ENCODE measurements around the gene XPNPEP1. TPM values are rescaled to one million over a fixed set of nuclear protein-coding genes. Genes with fewer than 3 reads are reported as not detected.
A peak's percentile ranks its signal among the peaks of the same experiment; 100 is the strongest.

Gene XPNPEP1
- total RNA-seq, 4 donors from 2014 or later = 41.0 to 188 (median 92.0) TPM

DNA sequence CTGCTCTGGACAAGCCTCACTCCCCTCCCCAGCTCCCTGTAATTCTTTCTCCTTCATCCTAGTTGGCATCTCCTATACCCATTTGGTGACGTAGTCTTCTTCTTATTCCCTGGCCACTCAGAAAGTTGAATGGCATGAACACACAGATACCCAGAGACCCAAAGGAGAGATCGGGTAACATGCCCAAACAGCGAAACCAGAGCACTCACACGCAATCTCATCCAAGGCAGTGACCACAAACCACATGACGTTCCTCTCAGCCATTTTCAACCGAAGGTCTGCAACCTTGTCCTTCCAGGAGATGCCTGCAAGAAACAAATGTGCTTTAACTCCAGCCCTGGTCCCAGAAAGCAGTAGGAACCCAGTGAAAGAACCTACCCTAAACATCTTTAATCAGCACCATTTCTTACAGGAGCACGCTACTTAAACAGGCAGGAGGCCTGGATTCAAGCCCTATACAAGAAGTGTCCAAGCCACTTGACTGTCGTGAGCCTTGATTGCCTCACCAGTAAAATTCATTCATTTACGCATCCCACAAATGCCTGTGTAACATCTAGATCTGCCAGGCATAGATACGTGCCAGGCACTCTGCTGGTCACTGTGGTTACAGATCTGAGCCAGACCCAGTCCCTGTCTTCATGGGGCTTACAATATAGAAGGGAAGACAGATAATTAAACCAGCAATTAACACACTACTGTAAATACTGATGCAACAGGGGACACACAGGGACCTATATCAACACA is 37.1 kb downstream of the XPNPEP1 start:
- Histone ChIP-seq H3K9me3 (no peaks in the 10 kb centered on the region), H3K27ac (no peak overlapping the region), H3K4me3 (no peak overlapping the region), H3K4me1 (no peaks in the 10 kb centered on the region), H3K36me3 (no peaks in the 10 kb centered on the region), H3K27me3 (no peaks in the 10 kb centered on the region)
- intact Hi-C loops (cut with DNase I; ENCODE audit: low total_unique reads) = no loop called here
- DNase-seq = no peak
- TF ChIP-seq CTCF (IDR thresholded peaks at IDR 0.05) (no peak), POLR2A (IDR thresholded peaks at IDR 0.05) (no peak)

GRCh38 chr10:109883859-109884771 is 39.2 kb downstream of the XPNPEP1 start:
- Histone ChIP-seq H3K9me3 (no peaks in the 10 kb centered on the region), H3K36me3 (no peaks in the 10 kb centered on the region), H3K4me1 (no peaks in the 10 kb centered on the region), H3K27me3 (no peaks in the 10 kb centered on the region), H3K27ac (peak overlapping the region; percentile 68 to 72), H3K4me3 (no peak overlapping the region)
- intact Hi-C loops (cut with DNase I; ENCODE audit: low total_unique reads) = no loop called here
- peak; percentile 82 to 83 for DNase-seq
- TF ChIP-seq CTCF (IDR thresholded peaks at IDR 0.05) (peak; percentile 95 to 99 (median 96)), POLR2A (IDR thresholded peaks at IDR 0.05) (peak in 1 of 2 donors; percentile 15)

- intact Hi-C loops (cut with DNase I; ENCODE audit: low total_unique reads) = no loop called here
- H3K36me3 ChIP-seq = no peaks in the 10 kb centered on the region
- H3K27ac ChIP-seq = no peak overlapping the region
Measured at GRCh38 chr10:109882251-109883057, 40.9 kb downstream of the XPNPEP1 start.

GRCh38 chr10:109881769-109882057 is 41.6 kb downstream of the XPNPEP1 start:
- no peak overlapping the region for H3K27ac ChIP-seq
- intact Hi-C loops (cut with DNase I; ENCODE audit: low total_unique reads) = no loop called here
- no peak for DNase-seq
- no peaks in the 10 kb centered on the region for H3K9me3 ChIP-seq
- H3K36me3 ChIP-seq = no peaks in the 10 kb centered on the region
- H3K27me3 ChIP-seq = no peaks in the 10 kb centered on the region
- H3K4me3 ChIP-seq = no peak overlapping the region
- TF ChIP-seq POLR2A (IDR thresholded peaks at IDR 0.05) (no peak), CTCF (IDR thresholded peaks at IDR 0.05) (no peak)
- H3K4me1 ChIP-seq = no peaks in the 10 kb centered on the region

More at GRCh38 chr10:109882251-109883057, 40.9 kb downstream of the XPNPEP1 start:
- H3K27me3 ChIP-seq = no peaks in the 10 kb centered on the region
- H3K4me3 ChIP-seq = no peak overlapping the region
- no peak for DNase-seq
- no peaks in the 10 kb centered on the region for H3K4me1 ChIP-seq
- TF ChIP-seq POLR2A (IDR thresholded peaks at IDR 0.05) (no peak), CTCF (IDR thresholded peaks at IDR 0.05) (no peak)
- H3K9me3 ChIP-seq = no peaks in the 10 kb centered on the region
